RWPE2 (cell line): ENCODE data around the gene MINDY4.

Source experiments
- ATAC-seq: fragments of 200-7000 bp; cut with Tn5 transposase; 3 replicates; pipeline ENCODE4 v1.9.1; 2021; ENCODE audit warnings: low read depth
- DNase-seq: peaks from one replicate; pipeline ENCODE4 v3.0.0-alpha.2; 2020; ENCODE audit warnings: low spot score
- H3K27ac ChIP-seq: fragments of 450-650 bp; 2 replicates; pipeline ENCODE4 v1.5.1; 2017; ENCODE audit warnings: mild to moderate bottlenecking; ENCODE audit not compliant: poor library complexity, severe bottlenecking
- H3K27me3 ChIP-seq: fragments of 250-450 bp; sonication (Bioruptor Pico); 2 replicates; pipeline ENCODE4 v1.5.1; 2021; ENCODE audit warnings: mild to moderate bottlenecking, moderate library complexity; ENCODE audit not compliant: insufficient read depth, poor library complexity, severe bottlenecking
- H3K36me3 ChIP-seq: fragments of 250-450 bp; sonication (Bioruptor Pico); 2 replicates; pipeline ENCODE4 v1.5.1; 2020; ENCODE audit warnings: low read depth, mild to moderate bottlenecking, moderate library complexity
- H3K4me1 ChIP-seq: fragments of 250-450 bp; sonication (Bioruptor Pico); 2 replicates; pipeline ENCODE4 v1.5.1; 2021; ENCODE audit warnings: mild to moderate bottlenecking, moderate library complexity; ENCODE audit not compliant: insufficient read depth, poor library complexity, severe bottlenecking
- H3K4me3 ChIP-seq: fragments of 250-450 bp; sonication (Bioruptor Pico); 2 replicates; pipeline ENCODE4 v1.5.1; 2021; ENCODE audit warnings: mild to moderate bottlenecking, moderate library complexity; ENCODE audit not compliant: severe bottlenecking
- H3K9me3 ChIP-seq: fragments of 250-450 bp; sonication (Bioruptor Pico); 2 replicates; pipeline ENCODE4 v1.5.1; 2021; ENCODE audit warnings: mild to moderate bottlenecking, moderate library complexity; ENCODE audit not compliant: severe bottlenecking
- TF ChIP-seq, protein P1 (sequence below): fragments of 450-650 bp; IDR thresholded peaks from one replicate; pipeline ENCODE4 v1.5.1; 2017; ENCODE audit warnings: mild to moderate bottlenecking, moderate library complexity; ENCODE audit not compliant: poor library complexity, severe bottlenecking

Gene MINDY4

DNA sequence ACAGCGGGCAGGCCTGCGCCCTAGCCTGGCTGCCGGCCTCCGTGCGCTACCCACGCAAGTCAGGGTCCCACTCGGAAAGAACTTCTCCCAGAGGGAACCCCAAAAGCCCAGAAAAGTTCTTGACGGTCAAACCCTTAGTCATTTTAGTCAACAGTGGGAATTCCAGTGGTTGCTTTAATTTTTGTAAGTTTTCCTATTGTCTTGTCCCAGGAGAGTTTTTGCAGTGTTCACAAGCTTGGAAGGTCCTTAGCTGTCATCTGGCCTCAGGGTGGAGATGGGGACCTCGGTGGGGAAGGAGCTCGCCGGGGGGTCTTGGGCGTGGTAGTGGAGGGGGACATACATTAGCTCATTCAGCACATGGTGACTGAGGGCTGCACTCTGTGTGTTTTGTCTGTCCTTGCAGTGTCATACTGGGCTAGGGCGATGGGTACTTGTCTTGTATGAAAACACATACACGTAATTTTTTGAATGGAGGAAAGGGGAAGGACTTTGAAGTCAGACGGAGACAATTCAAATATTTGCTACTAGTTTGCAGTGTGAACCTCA lies 736 bp downstream of the MINDY4 start:
- Histone ChIP-seq H3K27me3 (no peaks in the 10 kb centered on the region), H3K4me3 (peak overlapping the region; percentile 51), H3K9me3 (no peaks in the 10 kb centered on the region), H3K4me1 (peaks cover 4% of the 10 kb centered on the region), H3K36me3 (no peaks in the 10 kb centered on the region), H3K27ac (no peak overlapping the region)
- ATAC-seq (peak; percentile 26; the same call in 1 of the 3 replicates), DNase-seq (no peak)
- TF ChIP-seq, protein P1, sequence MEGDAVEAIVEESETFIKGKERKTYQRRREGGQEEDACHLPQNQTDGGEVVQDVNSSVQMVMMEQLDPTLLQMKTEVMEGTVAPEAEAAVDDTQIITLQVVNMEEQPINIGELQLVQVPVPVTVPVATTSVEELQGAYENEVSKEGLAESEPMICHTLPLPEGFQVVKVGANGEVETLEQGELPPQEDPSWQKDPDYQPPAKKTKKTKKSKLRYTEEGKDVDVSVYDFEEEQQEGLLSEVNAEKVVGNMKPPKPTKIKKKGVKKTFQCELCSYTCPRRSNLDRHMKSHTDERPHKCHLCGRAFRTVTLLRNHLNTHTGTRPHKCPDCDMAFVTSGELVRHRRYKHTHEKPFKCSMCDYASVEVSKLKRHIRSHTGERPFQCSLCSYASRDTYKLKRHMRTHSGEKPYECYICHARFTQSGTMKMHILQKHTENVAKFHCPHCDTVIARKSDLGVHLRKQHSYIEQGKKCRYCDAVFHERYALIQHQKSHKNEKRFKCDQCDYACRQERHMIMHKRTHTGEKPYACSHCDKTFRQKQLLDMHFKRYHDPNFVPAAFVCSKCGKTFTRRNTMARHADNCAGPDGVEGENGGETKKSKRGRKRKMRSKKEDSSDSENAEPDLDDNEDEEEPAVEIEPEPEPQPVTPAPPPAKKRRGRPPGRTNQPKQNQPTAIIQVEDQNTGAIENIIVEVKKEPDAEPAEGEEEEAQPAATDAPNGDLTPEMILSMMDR, result no peak

DNA sequence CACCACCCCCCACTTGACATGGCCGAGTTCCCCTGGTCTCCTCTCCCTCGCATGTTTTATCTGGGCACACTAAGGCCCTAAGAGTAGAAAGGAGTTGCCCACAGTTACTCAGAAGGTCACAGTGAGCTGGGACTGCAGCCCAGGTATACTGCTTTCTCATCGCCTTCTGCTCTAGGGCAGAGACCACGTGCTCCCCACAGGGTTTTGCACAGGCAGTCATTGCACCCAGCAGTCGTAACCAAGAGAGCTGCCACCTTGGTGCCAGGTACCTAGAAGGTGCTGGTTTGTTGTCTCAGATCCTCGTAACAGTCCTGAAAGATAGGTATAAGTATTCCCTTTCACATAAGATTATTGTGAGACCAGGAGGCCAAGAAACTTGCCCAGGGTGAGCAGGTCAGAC lies 1.8 kb downstream of the MINDY4 start:
- TF ChIP-seq, protein P1, result no peak
- H3K27me3 ChIP-seq, result no peaks in the 10 kb centered on the region
- no peak overlapping the region for H3K4me3 ChIP-seq
- H3K4me1 ChIP-seq, result peaks cover 4% of the 10 kb centered on the region
- H3K36me3 ChIP-seq, result no peaks in the 10 kb centered on the region
- H3K9me3 ChIP-seq, result no peaks in the 10 kb centered on the region
- DNase-seq (no peak), ATAC-seq (no peak)
- H3K27ac ChIP-seq, result no peak overlapping the region

DNA sequence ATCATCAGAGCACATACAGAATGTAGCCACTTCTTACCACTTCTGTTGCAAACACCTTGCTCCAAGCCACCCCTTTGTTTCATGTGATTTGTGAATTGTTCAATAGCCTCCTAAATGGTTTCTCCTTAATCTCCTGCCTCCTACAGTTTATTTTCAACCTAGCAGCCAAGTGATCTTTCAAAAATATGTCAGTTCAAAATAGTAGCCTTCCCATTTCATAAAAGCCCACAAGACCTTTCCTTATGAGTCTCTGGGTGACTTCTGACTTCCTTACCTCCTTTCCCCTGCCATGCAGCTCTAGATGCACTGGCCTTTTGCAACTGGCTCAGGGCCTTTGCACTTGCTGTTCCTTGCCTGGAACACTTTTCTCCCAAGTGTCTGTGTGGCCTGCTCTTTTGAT lies 4.8 kb downstream of the MINDY4 start:
- Histone ChIP-seq H3K4me1 (no peaks in the 10 kb centered on the region), H3K9me3 (no peaks in the 10 kb centered on the region), H3K27ac (no peak overlapping the region), H3K4me3 (no peak overlapping the region), H3K27me3 (no peaks in the 10 kb centered on the region), H3K36me3 (0 out of 2 replicates have a peak, but pooled peaks cover 3% of the 10 kb centered on the region)
- TF ChIP-seq, protein P1, result no peak
- no peak for DNase-seq
- no peak for ATAC-seq

DNA sequence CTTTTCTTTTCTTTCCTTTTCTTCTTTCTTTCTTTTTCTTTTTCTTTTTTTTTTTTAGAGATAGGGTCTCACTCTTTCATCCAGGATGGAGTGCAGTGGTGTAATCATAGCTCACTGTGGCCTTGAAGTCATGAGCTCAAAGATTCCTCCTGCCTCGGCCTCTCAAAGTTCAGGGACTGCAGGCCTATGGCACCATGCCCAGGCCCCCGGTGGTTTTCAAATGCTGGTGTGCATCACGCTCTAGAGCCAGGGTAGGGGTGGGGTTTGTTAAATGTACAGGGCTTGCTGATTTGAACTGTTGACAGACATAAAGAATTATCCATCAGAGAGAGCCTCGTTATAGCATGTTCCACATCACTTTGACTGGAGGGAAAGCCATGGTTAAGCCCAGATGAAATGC lies 5.8 kb downstream of the MINDY4 start:
- no peaks in the 10 kb centered on the region for H3K9me3 ChIP-seq
- H3K4me1 ChIP-seq, result no peaks in the 10 kb centered on the region
- 0 out of 2 replicates have a peak, but pooled peaks cover 3% of the 10 kb centered on the region for H3K36me3 ChIP-seq
- ATAC-seq (no peak), DNase-seq (no peak)
- TF ChIP-seq, protein P1, result no peak
- H3K27ac ChIP-seq, result no peak overlapping the region
- H3K27me3 ChIP-seq, result no peaks in the 10 kb centered on the region
- no peak overlapping the region for H3K4me3 ChIP-seq

DNA sequence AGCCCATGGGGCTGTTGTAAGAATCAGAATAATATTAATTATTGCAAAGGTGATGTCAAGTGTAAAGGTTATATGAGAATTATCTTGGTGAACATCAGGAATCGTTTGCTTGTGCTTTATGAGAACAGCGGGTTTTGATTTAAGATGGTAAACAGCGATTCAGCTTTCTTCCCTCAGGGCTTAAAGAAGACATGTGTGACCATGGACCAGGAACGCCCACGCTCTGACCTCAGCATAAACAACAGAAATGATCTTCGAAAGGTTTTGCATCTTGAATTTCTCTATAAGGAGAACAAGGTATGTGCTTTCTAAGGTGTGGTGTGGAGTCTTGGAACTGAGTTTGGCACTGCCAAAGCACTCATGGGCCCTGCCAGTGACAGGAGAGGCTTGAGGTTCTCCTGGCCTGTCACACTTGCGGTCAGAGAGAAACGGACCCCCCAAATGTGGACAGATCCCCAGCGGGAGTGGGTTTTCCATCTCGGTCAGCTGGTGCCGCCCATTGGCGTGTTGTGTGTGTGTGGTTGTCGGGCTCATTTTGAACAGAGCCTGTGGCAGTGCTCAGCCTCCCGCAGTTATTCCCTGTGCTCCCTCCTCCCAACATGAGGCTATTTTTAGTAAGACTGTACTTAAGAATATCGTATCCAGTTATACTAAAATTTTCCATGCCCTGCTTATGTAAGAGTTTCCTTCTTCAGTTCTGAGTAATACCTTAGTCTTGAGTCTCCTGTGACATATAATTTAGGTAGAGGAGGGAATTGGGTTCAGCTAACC lies 7.2 kb downstream of the MINDY4 start:
- DNase-seq (no peak), ATAC-seq (no peak)
- Histone ChIP-seq H3K4me1 (no peaks in the 10 kb centered on the region), H3K9me3 (no peaks in the 10 kb centered on the region), H3K4me3 (no peak overlapping the region), H3K36me3 (peaks cover 7% of the 10 kb centered on the region; the same call in 1 of the 2 replicates), H3K27me3 (no peaks in the 10 kb centered on the region), H3K27ac (no peak overlapping the region)
- TF ChIP-seq, protein P1, result no peak
